NB4 (cell line): Measurements from ENCODE around the gene NEURL2.

ENCODE experiments used
- CTCF ChIP-seq: IDR thresholded peaks from one replicate; pipeline ENCODE4 v1.5.1; 2012; ENCODE audit warnings: low read depth, low read length
- MYC ChIP-seq: IDR thresholded peaks from 2 replicates; pipeline ENCODE4 v1.6.1; 2011; ENCODE audit warnings: low read depth, low read length
- POLR2A ChIP-seq: IDR thresholded peaks from 2 replicates; pipeline ENCODE4 v1.6.1; 2011; ENCODE audit warnings: mild to moderate bottlenecking; ENCODE audit not compliant: insufficient read length; ENCODE audit errors: extremely low read depth

- TF ChIP-seq POLR2A = no peak
- TF ChIP-seq CTCF = no peak
- TF ChIP-seq MYC = no peak
These were observed 23.7 kb downstream of the NEURL2 start for GRCh38 chr20:45867136-45867818.
